K562 (cell line): ENCODE results near the gene PRICKLE4.

ENCODE experiments used
- CHD2 ChIP-seq: IDR thresholded peaks from 2 replicates; pipeline ENCODE4 v1.6.1; 2011; ENCODE audit warnings: low read depth, low read length
- EP300 ChIP-seq: IDR thresholded peaks from 2 replicates; pipeline ENCODE4 v1.6.1; 2012; ENCODE audit warnings: low read length, improper control_type of control experiment
- ETV6 ChIP-seq, 3 experiments: fragments of 150-350 bp in 1 of 3; sonication (generic) in 1 of 3; formaldehyde crosslinking in 1 of 3; IDR thresholded peaks; 2 replicates each; pipeline versions ENCODE4 v1.6.1 to v1.8.0; 2014 to 2022; ENCODE audit warnings: borderline replicate concordance in 2 of 3, low read depth in 2 of 3, antibody characterized with exemption in 1 of 3, low read length in 1 of 3, mild to moderate bottlenecking in 1 of 3, missing genetic modification reagents in 1 of 3
- EZH2 ChIP-seq: IDR thresholded peaks from 2 replicates; pipeline ENCODE4 v1.6.1; 2012; ENCODE audit warnings: low read depth, mild to moderate bottlenecking, inconsistent platforms, low read length, borderline replicate concordance
- GABPA ChIP-seq: fragments of 200-800 bp; sonication (Bioruptor generic); conservative IDR thresholded peaks from 2 replicates; pipeline ENCODE4 v1.6.1; 2016; ENCODE audit warnings: low read depth, missing genetic modification characterization, missing compliant biosample characterization
- KDM2B ChIP-seq: fragments of 250-450 bp; sonication (Bioruptor Pico); IDR thresholded peaks from 2 replicates; pipeline ENCODE4 v1.8.0; 2021; ENCODE audit warnings: mild to moderate bottlenecking, moderate library complexity
- POLR2AphosphoS5 ChIP-seq: IDR thresholded peaks from 2 replicates; pipeline ENCODE4 v1.6.1; 2011; ENCODE audit warnings: mild to moderate bottlenecking, low read depth, low read length, moderate library complexity; ENCODE audit not compliant: control insufficient read depth, insufficient read depth
- ZFP30 ChIP-seq: fragments of 250-450 bp; sonication (Bioruptor Pico); IDR thresholded peaks from 2 replicates; pipeline ENCODE4 v1.8.0; 2022; ENCODE audit warnings: moderate library complexity, mild to moderate bottlenecking, inconsistent platforms, borderline replicate concordance
- ZFX ChIP-seq: sonication (generic); formaldehyde crosslinking; IDR thresholded peaks from 2 replicates; pipeline ENCODE4 v1.8.0; 2022; ENCODE audit warnings: mild to moderate bottlenecking, missing genetic modification reagents, moderate library complexity
- ZNF24 ChIP-seq: fragments of 450-650 bp; IDR thresholded peaks from 2 replicates; pipeline ENCODE4 v1.6.1; 2016
- TF ChIP-seq, protein P1 (sequence below), 3 experiments: IDR thresholded peaks in 2 of 3; conservative IDR thresholded peaks in 1 of 3; 2 replicates each; pipeline ENCODE4 v1.5.1; 2011 to 2012; ENCODE audit warnings: low read length in 3 of 3, mild to moderate bottlenecking in 3 of 3, control low read depth in 2 of 3, improper control_type of control experiment in 1 of 3, inconsistent platforms in 1 of 3, low read depth in 1 of 3, mixed read lengths in 1 of 3, moderate library complexity in 1 of 3; ENCODE audit not compliant: insufficient read depth in 2 of 3
- TF ChIP-seq, protein P2 (sequence below), 2 experiments: fragments of 450-650 bp in 1 of 2; sonication (generic) in 1 of 2; formaldehyde crosslinking; conservative IDR thresholded peaks; 2 replicates each; pipeline versions ENCODE4 v1.4.0 to v1.8.1; 2020 to 2022; ENCODE audit warnings: mild to moderate bottlenecking in 1 of 2, missing genetic modification reagents in 1 of 2
- TF ChIP-seq, protein P3 (sequence below): sonication (generic); formaldehyde crosslinking; IDR thresholded peaks from 2 replicates; pipeline ENCODE4 v1.9.0; 2022; ENCODE audit warnings: mild to moderate bottlenecking, missing genetic modification reagents

DNA sequence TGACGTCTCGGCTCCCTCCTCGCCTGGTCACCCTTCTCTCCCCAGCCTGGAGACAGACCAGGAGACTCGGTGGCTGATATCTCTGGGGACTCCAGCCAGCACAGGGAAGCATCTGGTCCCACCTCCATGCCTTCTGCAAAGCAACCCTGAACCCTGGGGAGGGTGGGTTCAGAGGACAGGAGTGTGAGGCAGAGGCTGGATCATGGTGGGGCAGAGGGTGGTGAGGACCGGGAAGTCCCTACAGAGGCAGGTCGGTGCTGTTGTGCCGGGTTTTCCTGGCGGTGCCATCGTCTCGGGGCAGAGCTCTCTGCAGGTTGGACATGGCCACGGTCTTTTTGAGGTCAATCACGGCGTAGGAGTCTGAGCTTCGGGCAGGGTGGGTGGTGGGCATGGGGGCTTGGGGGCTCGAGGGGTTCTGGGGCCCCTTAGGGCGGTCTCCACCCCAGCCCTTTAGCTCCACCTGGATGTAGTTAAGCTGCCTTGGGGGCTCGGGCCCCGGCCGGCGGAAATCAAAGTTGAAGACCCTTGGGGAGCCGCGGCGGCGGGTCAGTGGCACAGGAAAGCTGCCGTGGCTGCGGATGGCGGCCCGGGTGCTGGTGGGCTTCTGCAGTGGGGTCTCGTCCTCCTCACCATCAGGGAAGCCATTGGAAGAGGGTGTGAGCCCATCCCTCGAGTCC lies 10.1 kb upstream of the PRICKLE4 start:
- TF ChIP-seq POLR2AphosphoS5 (no peak), ZFP30 (no peak), EZH2 (no peak), ZFX (no peak), GABPA (tag) (no peak), KDM2B (CRISPR knock-in tag) (no peak), ZNF24 (no peak), EP300 (no peak), CHD2 (no peak), ETV6 (IDR thresholded peaks at IDR 0.05; ENCODE audit: borderline replicate concordance in 1 of 2, low read depth in 2 of 2, low read length in 1 of 2) (no peak), ETV6 (CRISPR knock-in tag; IDR thresholded peaks at IDR 0.05; ENCODE audit: borderline replicate concordance) (no peak)
- TF ChIP-seq, protein P1, sequence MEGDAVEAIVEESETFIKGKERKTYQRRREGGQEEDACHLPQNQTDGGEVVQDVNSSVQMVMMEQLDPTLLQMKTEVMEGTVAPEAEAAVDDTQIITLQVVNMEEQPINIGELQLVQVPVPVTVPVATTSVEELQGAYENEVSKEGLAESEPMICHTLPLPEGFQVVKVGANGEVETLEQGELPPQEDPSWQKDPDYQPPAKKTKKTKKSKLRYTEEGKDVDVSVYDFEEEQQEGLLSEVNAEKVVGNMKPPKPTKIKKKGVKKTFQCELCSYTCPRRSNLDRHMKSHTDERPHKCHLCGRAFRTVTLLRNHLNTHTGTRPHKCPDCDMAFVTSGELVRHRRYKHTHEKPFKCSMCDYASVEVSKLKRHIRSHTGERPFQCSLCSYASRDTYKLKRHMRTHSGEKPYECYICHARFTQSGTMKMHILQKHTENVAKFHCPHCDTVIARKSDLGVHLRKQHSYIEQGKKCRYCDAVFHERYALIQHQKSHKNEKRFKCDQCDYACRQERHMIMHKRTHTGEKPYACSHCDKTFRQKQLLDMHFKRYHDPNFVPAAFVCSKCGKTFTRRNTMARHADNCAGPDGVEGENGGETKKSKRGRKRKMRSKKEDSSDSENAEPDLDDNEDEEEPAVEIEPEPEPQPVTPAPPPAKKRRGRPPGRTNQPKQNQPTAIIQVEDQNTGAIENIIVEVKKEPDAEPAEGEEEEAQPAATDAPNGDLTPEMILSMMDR (IDR thresholded peaks at IDR 0.05 in 2 of 3, conservative IDR thresholded peaks at IDR 0.05 in 1 of 3; ENCODE audit: insufficient read depth in 2 of 3, low read depth in 1 of 3, low read length in 3 of 3), result no peak
- TF ChIP-seq, protein P2, sequence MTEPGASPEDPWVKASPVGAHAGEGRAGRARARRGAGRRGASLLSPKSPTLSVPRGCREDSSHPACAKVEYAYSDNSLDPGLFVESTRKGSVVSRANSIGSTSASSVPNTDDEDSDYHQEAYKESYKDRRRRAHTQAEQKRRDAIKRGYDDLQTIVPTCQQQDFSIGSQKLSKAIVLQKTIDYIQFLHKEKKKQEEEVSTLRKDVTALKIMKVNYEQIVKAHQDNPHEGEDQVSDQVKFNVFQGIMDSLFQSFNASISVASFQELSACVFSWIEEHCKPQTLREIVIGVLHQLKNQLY (CRISPR knock-in tag; conservative IDR thresholded peaks at IDR 0.05), result no peak
- TF ChIP-seq, protein P3, sequence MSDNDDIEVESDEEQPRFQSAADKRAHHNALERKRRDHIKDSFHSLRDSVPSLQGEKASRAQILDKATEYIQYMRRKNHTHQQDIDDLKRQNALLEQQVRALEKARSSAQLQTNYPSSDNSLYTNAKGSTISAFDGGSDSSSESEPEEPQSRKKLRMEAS, result no peak
